Tibial nerve (tissue), 4 donors: Measurements from ENCODE around the gene NT5C2. TPM values are rescaled to one million over a fixed set of nuclear protein-coding genes. Genes with fewer than 3 reads are reported as not detected.

Experiments used
- DNase-seq, 2 donors: peaks; one replicate each; pipeline ENCODE4 v3.0.0-alpha.2; 2019; ENCODE audit warnings: low spot score in 2 of 2
- H3K27ac ChIP-seq, 4 donors: fragments of 200-600 bp; sonication (generic) in 3 of 4; one replicate each; pipeline ENCODE4 v1.5.1; 2017 to 2019; ENCODE audit warnings: mild to moderate bottlenecking in 1 of 4
- H3K27me3 ChIP-seq, 2 donors: fragments of 200-600 bp; sonication (generic) in 1 of 2; one replicate each; pipeline versions ENCODE4 v1.5.1 to v1.6.0; 2017 to 2019
- H3K36me3 ChIP-seq, 3 donors: fragments of 200-600 bp; sonication (generic); one replicate each; pipeline ENCODE4 v1.5.1; 2018 to 2019
- H3K4me1 ChIP-seq, 4 donors: fragments of 200-600 bp; sonication (generic) in 3 of 4; one replicate each; pipeline ENCODE4 v1.5.1; 2017 to 2019
- H3K4me3 ChIP-seq, 4 donors: fragments of 200-600 bp; sonication (generic) in 3 of 4; one replicate each; pipeline ENCODE4 v1.5.1; 2017 to 2019; ENCODE audit warnings: mild to moderate bottlenecking in 1 of 4, moderate library complexity in 1 of 4
- H3K9me3 ChIP-seq, 4 donors: fragments of 200-600 bp; sonication (generic) in 3 of 4; one replicate each; pipeline ENCODE4 v1.5.1; 2017 to 2019
- EP300 ChIP-seq, 2 donors: sonication (generic); formaldehyde crosslinking; IDR thresholded peaks; one replicate each; pipeline ENCODE4 v1.6.1; 2017; ENCODE audit warnings: antibody characterized with exemption in 2 of 2, mild to moderate bottlenecking in 1 of 2
- POLR2A ChIP-seq, 2 donors: fragments of 450-650 bp; IDR thresholded peaks; one replicate each; pipeline ENCODE4 v1.6.1; 2017; ENCODE audit warnings: antibody characterized with exemption in 2 of 2, mild to moderate bottlenecking in 2 of 2, moderate library complexity in 2 of 2
- WGBS, 2 donors: methylation state at CpG; one replicate each; pipeline ENCODE4 v1.1.5; 2018; 5-methylcytosine and 5-hydroxymethylcytosine counted together
- total RNA-seq, 4 donors: library from RNA; depleted of rRNA; stranded (reverse); fragments of >200 nt; gene quantifications; one replicate each; pipeline ENCODE4 v1.1.0, GENCODE V29; 2016
- TF ChIP-seq, protein P1 (sequence below), 5 experiments: fragments of 200-600 bp in 3 of 5; fragments of 450-650 bp in 2 of 5; sonication (generic) in 3 of 5; IDR thresholded peaks; one replicate each; pipeline ENCODE4 v1.5.1; 2016 to 2019; ENCODE audit warnings: antibody characterized with exemption in 5 of 5, mild to moderate bottlenecking in 3 of 5, moderate library complexity in 2 of 5

Gene NT5C2
- total RNA-seq, 4 donors from 2014 or later: 52.2 to 82.8 (median 72.4) TPM

GRCh38 chr10:103105462-103105861 lies 87.6 kb downstream of the NT5C2 start:
- no peak for DNase-seq
- no peak for TF ChIP-seq POLR2A (IDR thresholded peaks at IDR 0.05)
- no peak for TF ChIP-seq EP300 (IDR thresholded peaks at IDR 0.05)
- TF ChIP-seq, protein P1, sequence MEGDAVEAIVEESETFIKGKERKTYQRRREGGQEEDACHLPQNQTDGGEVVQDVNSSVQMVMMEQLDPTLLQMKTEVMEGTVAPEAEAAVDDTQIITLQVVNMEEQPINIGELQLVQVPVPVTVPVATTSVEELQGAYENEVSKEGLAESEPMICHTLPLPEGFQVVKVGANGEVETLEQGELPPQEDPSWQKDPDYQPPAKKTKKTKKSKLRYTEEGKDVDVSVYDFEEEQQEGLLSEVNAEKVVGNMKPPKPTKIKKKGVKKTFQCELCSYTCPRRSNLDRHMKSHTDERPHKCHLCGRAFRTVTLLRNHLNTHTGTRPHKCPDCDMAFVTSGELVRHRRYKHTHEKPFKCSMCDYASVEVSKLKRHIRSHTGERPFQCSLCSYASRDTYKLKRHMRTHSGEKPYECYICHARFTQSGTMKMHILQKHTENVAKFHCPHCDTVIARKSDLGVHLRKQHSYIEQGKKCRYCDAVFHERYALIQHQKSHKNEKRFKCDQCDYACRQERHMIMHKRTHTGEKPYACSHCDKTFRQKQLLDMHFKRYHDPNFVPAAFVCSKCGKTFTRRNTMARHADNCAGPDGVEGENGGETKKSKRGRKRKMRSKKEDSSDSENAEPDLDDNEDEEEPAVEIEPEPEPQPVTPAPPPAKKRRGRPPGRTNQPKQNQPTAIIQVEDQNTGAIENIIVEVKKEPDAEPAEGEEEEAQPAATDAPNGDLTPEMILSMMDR (IDR thresholded peaks at IDR 0.05): no peak
- Histone ChIP-seq H3K9me3 (no peaks in the 10 kb centered on the region), H3K4me1 (peaks cover 0 to 43% (median 6%) of the 10 kb centered on the region in 4 donors), H3K36me3 (peaks cover 0 to 26% (median 0%) of the 10 kb centered on the region in 3 donors), H3K4me3 (no peak overlapping the region), H3K27me3 (no peaks in the 10 kb centered on the region), H3K27ac (no peak overlapping the region)
- 92 to 100% methylated on average over 1 of the region's 1 CpG for WGBS, 2 donors

- Histone ChIP-seq H3K4me3 (no peak overlapping the region), H3K27ac (no peak overlapping the region), H3K4me1 (peaks cover 0 to 35% (median under 1%) of the 10 kb centered on the region in 4 donors), H3K27me3 (no peaks in the 10 kb centered on the region), H3K9me3 (no peaks in the 10 kb centered on the region), H3K36me3 (peaks cover 0 to 33% (median 0%) of the 10 kb centered on the region in 3 donors)
- 25 to 29% methylated on average over 2 of the region's 2 CpGs for WGBS, 2 donors
- no peak for TF ChIP-seq EP300 (IDR thresholded peaks at IDR 0.05)
- TF ChIP-seq, protein P1 (IDR thresholded peaks at IDR 0.05): no peak
- no peak for TF ChIP-seq POLR2A (IDR thresholded peaks at IDR 0.05)
- DNase-seq: no peak
Observed at GRCh38 chr10:103104721-103105120, 88.4 kb downstream of the NT5C2 start.

- H3K27me3 ChIP-seq: no peaks in the 10 kb centered on the region
- DNase-seq: no peak
- TF ChIP-seq, protein P1 (IDR thresholded peaks at IDR 0.05): no peak
- WGBS, 2 donors: 90 to 94% methylated on average over 2 of the region's 2 CpGs
- no peaks in the 10 kb centered on the region for H3K9me3 ChIP-seq
- H3K4me1 ChIP-seq: peaks cover 0 to 29% (median 0%) of the 10 kb centered on the region in 4 donors
- H3K4me3 ChIP-seq: no peak overlapping the region
- peaks cover 0 to 40% (median 0%) of the 10 kb centered on the region in 3 donors for H3K36me3 ChIP-seq
- H3K27ac ChIP-seq: no peak overlapping the region
Observed at GRCh38 chr10:103103989-103104388, 89.1 kb downstream of the NT5C2 start.

- H3K4me3 ChIP-seq: no peak overlapping the region
- H3K27me3 ChIP-seq: no peaks in the 10 kb centered on the region
- TF ChIP-seq POLR2A (IDR thresholded peaks at IDR 0.05) (no peak), EP300 (IDR thresholded peaks at IDR 0.05) (no peak)
- TF ChIP-seq, protein P1 (IDR thresholded peaks at IDR 0.05): no peak
- DNase-seq: no peak
- H3K4me1 ChIP-seq: peaks cover 0 to 18% (median 0%) of the 10 kb centered on the region in 4 donors
- WGBS, 2 donors: 70 to 74% methylated on average over 3 of the region's 3 CpGs
- H3K9me3 ChIP-seq: no peaks in the 10 kb centered on the region
- H3K27ac ChIP-seq: no peak overlapping the region
- H3K36me3 ChIP-seq: peaks cover 0 to 56% (median 0%) of the 10 kb centered on the region in 3 donors
Observed at GRCh38 chr10:103102195-103102594, 90.9 kb downstream of the NT5C2 start.

- H3K4me3 ChIP-seq: no peak overlapping the region
- DNase-seq: no peak
- H3K36me3 ChIP-seq: peaks cover 0 to 64% (median 0%) of the 10 kb centered on the region in 3 donors
- H3K27ac ChIP-seq: no peak overlapping the region
- H3K27me3 ChIP-seq: no peaks in the 10 kb centered on the region
- TF ChIP-seq, protein P1 (IDR thresholded peaks at IDR 0.05): no peak
- TF ChIP-seq EP300 (IDR thresholded peaks at IDR 0.05) (no peak), POLR2A (IDR thresholded peaks at IDR 0.05) (no peak)
- H3K4me1 ChIP-seq: peaks cover 0 to 7% (median 0%) of the 10 kb centered on the region in 4 donors
- H3K9me3 ChIP-seq: no peaks in the 10 kb centered on the region
- 67 to 81% methylated on average over 2 of the region's 2 CpGs for WGBS, 2 donors
Observed at GRCh38 chr10:103100620-103101019, 92.5 kb downstream of the NT5C2 start.
